BLaER1 (cell line): ENCODE data around the gene THUMPD3.

ENCODE experiments used
- H3K27ac ChIP-seq: shearing (Covaris generic); formaldehyde crosslinking; 2 replicates; pipeline ENCODE4 v1.8.1; 2022
- H3K27me3 ChIP-seq: shearing (Covaris generic); formaldehyde crosslinking; 2 replicates; pipeline ENCODE4 v1.8.1; 2022
- H3K36me3 ChIP-seq: shearing (Covaris generic); formaldehyde crosslinking; 2 replicates; pipeline ENCODE4 v1.8.1; 2022
- H3K4me1 ChIP-seq: shearing (Covaris generic); formaldehyde crosslinking; 2 replicates; pipeline ENCODE4 v1.8.1; 2022
- H3K4me2 ChIP-seq: shearing (Covaris generic); formaldehyde crosslinking; 2 replicates; pipeline ENCODE4 v1.8.1; 2022
- H3K4me3 ChIP-seq: shearing (Covaris generic); formaldehyde crosslinking; 2 replicates; pipeline ENCODE4 v1.8.1; 2022
- H3K9ac ChIP-seq: shearing (Covaris generic); formaldehyde crosslinking; 2 replicates; pipeline ENCODE4 v1.8.1; 2022
- H3K9me3 ChIP-seq: shearing (Covaris generic); formaldehyde crosslinking; 2 replicates; pipeline ENCODE4 v1.8.1; 2022
- H4K20me1 ChIP-seq: shearing (Covaris generic); formaldehyde crosslinking; 2 replicates; pipeline ENCODE4 v1.8.1; 2022
- Cebpa-rat ChIP-seq: shearing (Covaris generic); IDR thresholded peaks from 2 replicates; pipeline ENCODE4 v1.8.1; 2022

THUMPD3 gene

DNA sequence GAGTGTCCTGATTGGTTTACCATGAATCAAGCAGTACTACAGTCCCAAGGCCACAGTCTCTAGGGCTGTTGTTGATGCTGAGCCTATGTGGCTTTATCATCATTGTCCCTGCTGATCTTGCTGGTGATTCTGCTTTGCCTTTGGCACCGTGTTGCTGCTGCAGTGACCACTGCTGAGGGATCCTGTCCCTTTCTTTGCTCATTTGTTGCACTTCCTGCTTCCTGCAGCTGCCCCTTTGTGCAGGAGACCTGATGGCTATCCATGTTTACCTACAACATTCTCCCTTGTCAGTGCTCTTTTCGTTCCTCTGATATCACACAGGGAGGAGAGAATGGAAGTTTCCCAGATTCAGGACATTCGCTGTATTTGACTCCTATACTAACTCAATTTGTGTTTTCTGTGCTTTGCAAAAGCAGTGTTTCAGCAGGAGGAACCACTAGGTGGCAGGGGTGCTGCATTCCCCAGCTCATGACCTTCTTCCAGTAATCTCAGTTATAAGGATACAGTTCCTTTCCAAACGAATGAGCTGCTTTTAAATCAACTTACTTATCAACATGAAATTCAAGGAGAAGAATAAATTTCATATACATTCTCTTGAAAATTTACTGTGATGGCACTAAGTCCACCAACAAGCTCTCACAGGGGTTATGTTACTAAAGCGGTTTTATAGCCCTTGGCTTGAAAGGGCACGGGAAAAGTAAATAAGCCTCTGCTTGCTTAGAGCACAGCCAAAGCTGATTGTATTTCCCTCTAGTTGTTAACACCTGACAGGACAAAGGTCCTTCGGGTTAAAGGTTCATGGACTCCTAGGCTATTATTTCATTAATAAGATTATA, 9.7 kb upstream of the THUMPD3 start:
- H4K20me1 ChIP-seq, result no peaks in the 10 kb centered on the region
- H3K4me3 ChIP-seq, result no peak overlapping the region
- H3K4me1 ChIP-seq, result peaks cover 19% of the 10 kb centered on the region
- no peaks in the 10 kb centered on the region for H3K9me3 ChIP-seq
- TF ChIP-seq Cebpa-rat, result no peak
- no peaks in the 10 kb centered on the region for H3K27me3 ChIP-seq
- no peaks in the 10 kb centered on the region for H3K36me3 ChIP-seq
- H3K9ac ChIP-seq, result no peak overlapping the region
- no peak overlapping the region for H3K27ac ChIP-seq
- peak overlapping the region; percentile 40; the same call in 1 of the 2 replicates for H3K4me2 ChIP-seq

DNA sequence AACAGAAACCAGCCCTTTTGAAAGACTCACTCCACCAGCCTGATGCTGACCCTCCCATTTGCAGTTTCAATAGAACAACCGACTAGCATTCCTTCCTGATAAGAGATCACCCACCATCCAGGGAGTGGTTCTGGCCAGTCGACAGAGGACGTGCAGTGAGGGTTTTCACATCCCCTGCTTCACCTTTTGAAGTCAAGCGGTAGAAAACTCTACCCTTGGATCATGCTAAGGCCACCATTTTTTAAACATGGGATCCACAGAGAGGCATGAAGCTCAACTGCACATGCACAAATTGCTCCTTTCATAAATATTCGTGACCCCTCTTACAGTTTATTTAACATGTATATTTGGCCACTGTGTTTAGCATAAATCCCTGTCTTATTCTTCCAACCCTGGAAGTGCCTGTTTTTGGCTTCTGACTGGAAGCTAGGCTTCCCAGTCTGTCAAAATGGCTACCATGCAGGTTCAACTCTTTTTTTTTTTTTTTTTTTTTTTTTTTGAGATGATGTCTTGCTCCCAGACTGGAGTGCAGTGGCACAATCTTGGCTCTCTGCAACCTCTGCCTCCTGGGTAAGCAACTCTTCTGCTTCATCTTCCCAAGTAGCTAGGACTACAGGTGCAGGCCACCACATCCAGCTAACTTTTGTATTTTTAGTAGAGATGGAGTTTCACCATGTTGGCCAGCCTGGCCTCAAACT, 1.0 kb upstream of the THUMPD3 start:
- Histone ChIP-seq H3K36me3 (peaks cover 24% of the 10 kb centered on the region), H3K4me1 (peaks cover 20% of the 10 kb centered on the region), H3K27ac (no peak overlapping the region), H3K27me3 (no peaks in the 10 kb centered on the region), H4K20me1 (no peaks in the 10 kb centered on the region), H3K4me2 (peak overlapping the region; percentile 82), H3K9me3 (no peaks in the 10 kb centered on the region), H3K4me3 (peak overlapping the region; percentile 73), H3K9ac (no peak overlapping the region)
- TF ChIP-seq Cebpa-rat, result no peak

- Histone ChIP-seq H3K4me1 (peaks cover 19% of the 10 kb centered on the region), H3K9ac (no peak overlapping the region), H3K4me3 (no peak overlapping the region), H3K9me3 (no peaks in the 10 kb centered on the region), H3K27me3 (no peaks in the 10 kb centered on the region), H3K36me3 (peaks cover 94% of the 10 kb centered on the region), H3K4me2 (no peak overlapping the region), H4K20me1 (peaks cover 19% of the 10 kb centered on the region; the same call in 1 of the 2 replicates), H3K27ac (no peak overlapping the region)
- TF ChIP-seq Cebpa-rat, result no peak
Measured at GRCh38 chr3:9369508-9369907, 6.7 kb downstream of the THUMPD3 start.

DNA sequence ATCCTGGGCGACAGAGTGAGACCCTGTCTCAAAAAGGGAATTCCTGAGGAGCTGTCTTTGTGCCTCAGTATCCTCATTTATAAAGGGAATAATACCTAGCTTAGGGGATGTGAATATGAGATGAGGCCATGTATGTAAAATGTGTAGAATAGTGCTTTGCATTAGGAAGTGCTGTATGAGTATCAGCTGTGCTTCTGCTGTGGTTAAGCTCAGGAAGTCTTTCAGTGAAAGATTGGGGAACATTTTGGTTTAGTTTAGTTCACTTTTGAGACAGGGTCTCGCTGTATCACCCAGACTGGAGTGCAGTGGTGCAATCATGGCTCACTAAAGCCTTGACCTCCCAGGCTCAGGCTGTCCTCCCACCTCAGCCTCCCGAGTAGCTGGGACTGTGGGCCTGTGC, 10.6 kb downstream of the THUMPD3 start:
- Histone ChIP-seq H3K4me1 (peaks cover 13% of the 10 kb centered on the region), H3K9ac (no peak overlapping the region), H3K36me3 (peaks cover 96% of the 10 kb centered on the region)

DNA sequence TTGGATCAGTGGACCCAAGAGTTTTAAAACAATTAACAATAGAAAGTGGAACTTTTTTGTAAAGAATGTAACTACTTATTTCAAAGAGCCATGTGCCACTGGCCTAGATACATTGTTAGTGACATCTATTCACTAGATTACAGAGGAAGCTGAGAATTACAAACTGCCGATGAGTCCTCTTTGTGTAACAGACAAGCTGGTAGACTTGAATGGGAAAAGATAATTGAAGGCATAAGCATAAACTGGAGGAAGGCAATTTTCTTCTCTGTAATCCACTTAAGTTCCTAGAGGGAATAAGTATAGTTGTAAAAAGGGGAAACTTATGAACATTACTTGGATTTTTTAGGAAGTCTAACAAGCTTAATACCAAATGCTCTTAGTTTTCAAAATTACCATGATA, 15.1 kb downstream of the THUMPD3 start:
- peaks cover 32% of the 10 kb centered on the region; the same call in 1 of the 2 replicates for H4K20me1 ChIP-seq
- H3K36me3 ChIP-seq, result peaks cover 87% of the 10 kb centered on the region
- peaks cover 9% of the 10 kb centered on the region for H3K4me1 ChIP-seq

More for the DNA sequence above, 10.6 kb downstream of the THUMPD3 start:
- peaks cover 30% of the 10 kb centered on the region; the same call in 1 of the 2 replicates for H4K20me1 ChIP-seq
- no peak overlapping the region for H3K27ac ChIP-seq
- no peaks in the 10 kb centered on the region for H3K9me3 ChIP-seq
- no peak for TF ChIP-seq Cebpa-rat
- H3K27me3 ChIP-seq, result no peaks in the 10 kb centered on the region
- H3K4me3 ChIP-seq, result no peak overlapping the region
- H3K4me2 ChIP-seq, result peak overlapping the region; percentile 35

GRCh38 chr3:9379327-9379726, 16.5 kb downstream of the THUMPD3 start:
- Histone ChIP-seq H3K36me3 (peaks cover 87% of the 10 kb centered on the region), H3K27me3 (no peaks in the 10 kb centered on the region), H3K9ac (peak overlapping the region; percentile 28; the same call in 1 of the 2 replicates), H3K4me2 (no peak overlapping the region), H3K9me3 (no peaks in the 10 kb centered on the region), H3K4me3 (no peak overlapping the region), H4K20me1 (0 out of 2 replicates have a peak, but pooled peaks cover 18% of the 10 kb centered on the region), H3K27ac (no peak overlapping the region), H3K4me1 (no peaks in the 10 kb centered on the region)
- TF ChIP-seq Cebpa-rat, result no peak

More for the DNA sequence above, 15.1 kb downstream of the THUMPD3 start:
- H3K27ac ChIP-seq, result no peak overlapping the region
- H3K9ac ChIP-seq, result no peak overlapping the region
- TF ChIP-seq Cebpa-rat, result no peak
- no peaks in the 10 kb centered on the region for H3K9me3 ChIP-seq
- no peak overlapping the region for H3K4me3 ChIP-seq
- H3K4me2 ChIP-seq, result no peak overlapping the region
- H3K27me3 ChIP-seq, result no peaks in the 10 kb centered on the region

DNA sequence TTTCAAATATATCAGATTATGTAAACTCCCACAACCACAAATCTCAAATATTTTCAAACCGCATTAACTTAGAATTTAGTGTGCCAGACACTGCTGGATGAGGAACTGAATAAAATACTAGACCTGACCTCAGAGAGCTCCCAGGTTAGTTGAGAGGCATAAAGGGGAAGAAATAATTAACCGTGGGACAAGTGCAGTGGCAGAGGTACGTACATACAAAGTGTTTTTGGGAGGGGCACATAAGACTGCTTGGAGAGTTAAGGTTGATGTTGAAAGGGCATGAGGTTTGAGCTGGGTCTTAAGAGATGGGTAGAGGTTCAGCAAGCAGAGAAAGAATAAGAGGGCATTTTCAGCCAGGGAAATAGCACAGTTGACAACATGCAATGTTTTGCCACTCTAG, 17.2 kb downstream of the THUMPD3 start:
- no peak for TF ChIP-seq Cebpa-rat
- H4K20me1 ChIP-seq, result 0 out of 2 replicates have a peak, but pooled peaks cover 21% of the 10 kb centered on the region

GRCh38 chr3:9384141-9384828, 21.4 kb downstream of the THUMPD3 start:
- H3K4me3 ChIP-seq, result no peak overlapping the region
- no peak overlapping the region for H3K27ac ChIP-seq
- peaks cover 43% of the 10 kb centered on the region for H4K20me1 ChIP-seq
- no peak overlapping the region for H3K9ac ChIP-seq
- no peak for TF ChIP-seq Cebpa-rat
- no peaks in the 10 kb centered on the region for H3K9me3 ChIP-seq
- peaks cover 87% of the 10 kb centered on the region for H3K36me3 ChIP-seq
- no peak overlapping the region for H3K4me2 ChIP-seq
- no peaks in the 10 kb centered on the region for H3K27me3 ChIP-seq
- H3K4me1 ChIP-seq, result no peaks in the 10 kb centered on the region

More for the DNA sequence above, 17.2 kb downstream of the THUMPD3 start:
- Histone ChIP-seq H3K27me3 (no peaks in the 10 kb centered on the region), H3K9me3 (no peaks in the 10 kb centered on the region), H3K4me3 (no peak overlapping the region), H3K9ac (no peak overlapping the region), H3K4me1 (no peaks in the 10 kb centered on the region), H3K36me3 (peaks cover 87% of the 10 kb centered on the region), H3K27ac (no peak overlapping the region), H3K4me2 (no peak overlapping the region)

- H3K27ac ChIP-seq, result no peak overlapping the region
- peaks cover 54% of the 10 kb centered on the region for H4K20me1 ChIP-seq
- TF ChIP-seq Cebpa-rat, result no peak
- H3K4me3 ChIP-seq, result no peak overlapping the region
- H3K9ac ChIP-seq, result no peak overlapping the region
- no peaks in the 10 kb centered on the region for H3K27me3 ChIP-seq
- H3K4me2 ChIP-seq, result no peak overlapping the region
- H3K36me3 ChIP-seq, result peaks cover 85% of the 10 kb centered on the region
- no peaks in the 10 kb centered on the region for H3K9me3 ChIP-seq
- H3K4me1 ChIP-seq, result no peaks in the 10 kb centered on the region
Measured at GRCh38 chr3:9385187-9386077, 22.6 kb downstream of the THUMPD3 start.
